Bronchial epithelial cell (primary cell): ENCODE measurements around the gene MTHFR. TPM values are rescaled to one million over a fixed set of nuclear protein-coding genes. Genes with fewer than 3 reads are reported as not detected.

Source experiments
- DNase-seq: peaks from one replicate; pipeline ENCODE4 v3.0.0-alpha.2; 2010; ENCODE audit warnings: low read depth
- FAIRE-seq: peaks from 2 replicates; lab custom pipeline; 2011; peaks lifted over from hg19 to GRCh38; lab: Jason Lieb, UNC
- H3K27me3 ChIP-seq: 2 replicates; pipeline ENCODE4 v1.5.1; 2011; ENCODE audit warnings: low read length; ENCODE audit not compliant: control insufficient read depth, insufficient read depth
- H3K36me3 ChIP-seq: 2 replicates; pipeline ENCODE4 v1.5.1; 2011; ENCODE audit warnings: low read length; ENCODE audit not compliant: control insufficient read depth, insufficient read depth
- H3K4me3 ChIP-seq: 2 replicates; pipeline ENCODE4 v1.5.1; 2011; ENCODE audit warnings: mild to moderate bottlenecking, low read depth, low read length, control low read depth
- CTCF ChIP-seq: IDR thresholded peaks from 2 replicates; pipeline ENCODE4 v1.5.1; 2011; ENCODE audit warnings: mild to moderate bottlenecking, moderate library complexity, low read length, control low read depth, inconsistent platforms; ENCODE audit not compliant: insufficient read depth, severe bottlenecking
- total RNA-seq: library from RNA; depleted of rRNA; stranded (reverse); fragments of >200 nt; gene quantifications from 2 replicates; pipeline ENCODE4 v1.2.1, GENCODE V29; 2014

The MTHFR gene
- total RNA-seq, 1 donor from 2014 or later, result 16.3 TPM

GRCh38 chr1:11767922-11768704, 37.7 kb downstream of the MTHFR start:
- FAIRE-seq (no peak), DNase-seq (no peak)
- H3K4me3 ChIP-seq, result no peak overlapping the region
- H3K27me3 ChIP-seq, result no peaks in the 10 kb centered on the region
- no peaks in the 10 kb centered on the region for H3K36me3 ChIP-seq
- no peak for TF ChIP-seq CTCF

GRCh38 chr1:11766429-11766776, 39.4 kb downstream of the MTHFR start:
- DNase-seq (no peak), FAIRE-seq (no peak)
- Histone ChIP-seq H3K27me3 (peaks cover 9% of the 10 kb centered on the region), H3K36me3 (no peaks in the 10 kb centered on the region), H3K4me3 (no peak overlapping the region)
- no peak for TF ChIP-seq CTCF

- H3K4me3 ChIP-seq, result no peak overlapping the region
- no peak for FAIRE-seq
- TF ChIP-seq CTCF, result no peak
Measured at GRCh38 chr1:11765661-11766428, 39.9 kb downstream of the MTHFR start.

GRCh38 chr1:11764519-11764918, 41.2 kb downstream of the MTHFR start:
- no peaks in the 10 kb centered on the region for H3K36me3 ChIP-seq
- FAIRE-seq (no peak), DNase-seq (no peak)
- H3K27me3 ChIP-seq, result peaks cover 11% of the 10 kb centered on the region
- no peak for TF ChIP-seq CTCF
- no peak overlapping the region for H3K4me3 ChIP-seq

More at GRCh38 chr1:11765661-11766428, 39.9 kb downstream of the MTHFR start:
- no peaks in the 10 kb centered on the region for H3K36me3 ChIP-seq
- no peak for DNase-seq
- H3K27me3 ChIP-seq, result peaks cover 11% of the 10 kb centered on the region

GRCh38 chr1:11764115-11764514, 41.6 kb downstream of the MTHFR start:
- no peak for FAIRE-seq
- Histone ChIP-seq H3K36me3 (no peaks in the 10 kb centered on the region), H3K27me3 (peaks cover 11% of the 10 kb centered on the region)

More at GRCh38 chr1:11764115-11764514, 41.6 kb downstream of the MTHFR start:
- DNase-seq, result no peak
- no peak overlapping the region for H3K4me3 ChIP-seq
- no peak for TF ChIP-seq CTCF
